DMS153 treated with DMSO at 0.1 percent for 48 hours (cell line): ENCODE measurements around the gene DDX24.

Experiments used
- DNase-seq: peaks from one replicate; lab custom pipeline; 2025; ENCODE audit not compliant: unreplicated experiment; lab: John Stamatoyannopoulos, UW

Gene DDX24

GRCh38 chr14:94036313-94037167, 44.5 kb downstream of the DDX24 start:
- peak; percentile 22 for DNase-seq

- no peak for DNase-seq
These were observed 46.1 kb downstream of the DDX24 start for GRCh38 chr14:94034886-94035285.

GRCh38 chr14:94031883-94032279, 49.1 kb downstream of the DDX24 start:
- DNase-seq, result no peak

GRCh38 chr14:94031161-94031882, 49.7 kb downstream of the DDX24 start:
- DNase-seq, result no peak

- no peak for DNase-seq
These were observed 50.4 kb downstream of the DDX24 start for GRCh38 chr14:94030571-94030970.

- no peak for DNase-seq
These were observed 51.3 kb downstream of the DDX24 start for GRCh38 chr14:94029671-94030203.

GRCh38 chr14:94029265-94029664, 51.7 kb downstream of the DDX24 start:
- no peak for DNase-seq

- DNase-seq, result no peak
These were observed 52.6 kb downstream of the DDX24 start for GRCh38 chr14:94028450-94028826.

GRCh38 chr14:94027566-94028449, 53.2 kb downstream of the DDX24 start:
- no peak for DNase-seq

GRCh38 chr14:94026889-94027469, 54.0 kb downstream of the DDX24 start:
- DNase-seq, result no peak

- peak; percentile 92 for DNase-seq
These were observed 54.7 kb downstream of the DDX24 start, which contains the start of gene OTUB2 for GRCh38 chr14:94026173-94026888. Gene OTUB2 (plus strand): TSS chr14:94026340. CDS start chr14:94026538, 198 bp downstream.

- no peak for DNase-seq
These were observed 55.3 kb downstream of the DDX24 start for GRCh38 chr14:94025720-94026119.

GRCh38 chr14:94024549-94024948, 56.5 kb downstream of the DDX24 start:
- DNase-seq, result no peak

GRCh38 chr14:94022532-94023411, 58.2 kb downstream of the DDX24 start:
- DNase-seq, result no peak

- DNase-seq, result no peak
These were observed 59.4 kb downstream of the DDX24 start for GRCh38 chr14:94021416-94022157.

GRCh38 chr14:94021001-94021400, 60.0 kb downstream of the DDX24 start:
- no peak for DNase-seq

GRCh38 chr14:94020267-94020666, 60.7 kb downstream of the DDX24 start:
- DNase-seq, result no peak

- DNase-seq, result no peak
These were observed 61.7 kb downstream of the DDX24 start for GRCh38 chr14:94019329-94019728.
